Measurements from ENCODE around the gene TMEM184A.

TMEM184A gene

DNA sequence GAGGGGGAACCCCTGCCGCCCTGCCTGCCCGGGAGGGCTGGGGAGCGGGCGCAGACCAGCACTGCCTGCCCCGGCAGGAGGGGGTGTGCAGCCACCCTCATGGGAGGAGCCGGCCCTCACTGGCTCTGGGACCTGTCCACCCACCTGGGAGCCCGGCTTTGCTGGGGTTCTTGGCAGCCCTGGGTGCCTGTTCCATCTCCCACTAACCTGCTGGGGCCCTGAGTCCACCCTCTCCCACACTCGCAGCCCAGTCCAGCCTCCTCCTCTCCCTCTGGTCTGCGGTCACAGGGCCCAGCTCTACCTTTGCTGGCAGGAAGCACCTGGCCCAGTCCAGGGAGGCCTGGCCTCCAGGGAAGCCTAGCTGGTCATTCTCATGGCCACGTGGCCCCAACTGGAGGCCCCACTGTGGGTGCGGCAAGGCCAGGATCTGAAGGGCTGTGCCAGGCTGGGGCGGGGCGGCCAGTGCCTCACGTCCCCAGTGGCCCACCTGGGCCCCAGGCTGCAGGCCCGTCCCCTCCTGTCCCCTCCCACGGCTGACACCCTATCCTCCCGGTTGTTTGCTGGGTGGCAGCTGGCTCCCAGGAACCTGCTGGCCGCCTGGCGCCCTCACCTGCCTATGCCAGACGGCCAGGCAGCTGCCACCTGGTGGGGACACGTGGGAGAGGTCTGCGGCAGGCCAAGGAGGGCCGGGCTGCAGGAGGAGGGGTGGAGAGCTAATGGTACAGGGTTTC, at the start of gene TMEM184A:
Gene TMEM184A (minus strand): TSS at position 393 of the 731 bp plus-strand sequence. CDS start 721 bp downstream, outside the sequence.
- peak; percentile 39; the same call in 1 of the 2 replicates for TF ChIP-seq TEAD4 (IDR thresholded peaks at IDR 0.05)
- peak; percentile 86 for TF ChIP-seq NFIC (IDR thresholded peaks at IDR 0.05)
- TF ChIP-seq, protein P1, sequence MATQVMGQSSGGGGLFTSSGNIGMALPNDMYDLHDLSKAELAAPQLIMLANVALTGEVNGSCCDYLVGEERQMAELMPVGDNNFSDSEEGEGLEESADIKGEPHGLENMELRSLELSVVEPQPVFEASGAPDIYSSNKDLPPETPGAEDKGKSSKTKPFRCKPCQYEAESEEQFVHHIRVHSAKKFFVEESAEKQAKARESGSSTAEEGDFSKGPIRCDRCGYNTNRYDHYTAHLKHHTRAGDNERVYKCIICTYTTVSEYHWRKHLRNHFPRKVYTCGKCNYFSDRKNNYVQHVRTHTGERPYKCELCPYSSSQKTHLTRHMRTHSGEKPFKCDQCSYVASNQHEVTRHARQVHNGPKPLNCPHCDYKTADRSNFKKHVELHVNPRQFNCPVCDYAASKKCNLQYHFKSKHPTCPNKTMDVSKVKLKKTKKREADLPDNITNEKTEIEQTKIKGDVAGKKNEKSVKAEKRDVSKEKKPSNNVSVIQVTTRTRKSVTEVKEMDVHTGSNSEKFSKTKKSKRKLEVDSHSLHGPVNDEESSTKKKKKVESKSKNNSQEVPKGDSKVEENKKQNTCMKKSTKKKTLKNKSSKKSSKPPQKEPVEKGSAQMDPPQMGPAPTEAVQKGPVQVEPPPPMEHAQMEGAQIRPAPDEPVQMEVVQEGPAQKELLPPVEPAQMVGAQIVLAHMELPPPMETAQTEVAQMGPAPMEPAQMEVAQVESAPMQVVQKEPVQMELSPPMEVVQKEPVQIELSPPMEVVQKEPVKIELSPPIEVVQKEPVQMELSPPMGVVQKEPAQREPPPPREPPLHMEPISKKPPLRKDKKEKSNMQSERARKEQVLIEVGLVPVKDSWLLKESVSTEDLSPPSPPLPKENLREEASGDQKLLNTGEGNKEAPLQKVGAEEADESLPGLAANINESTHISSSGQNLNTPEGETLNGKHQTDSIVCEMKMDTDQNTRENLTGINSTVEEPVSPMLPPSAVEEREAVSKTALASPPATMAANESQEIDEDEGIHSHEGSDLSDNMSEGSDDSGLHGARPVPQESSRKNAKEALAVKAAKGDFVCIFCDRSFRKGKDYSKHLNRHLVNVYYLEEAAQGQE (IDR thresholded peaks at IDR 0.05; ENCODE audit: low read depth): no peak
- TF ChIP-seq CREB1 (IDR thresholded peaks at IDR 0.05; ENCODE audit: low read depth): no peak
- TF ChIP-seq EP300 (IDR thresholded peaks at IDR 0.05; ENCODE audit: borderline replicate concordance): peak; percentile 56
- TF ChIP-seq TCF12 (IDR thresholded peaks at IDR 0.05; ENCODE audit: low read depth): peak; percentile 95
- TF ChIP-seq TAF1 (IDR thresholded peaks at IDR 0.05; ENCODE audit: low read depth): no peak
- TF ChIP-seq CEBPB (IDR thresholded peaks at IDR 0.05): no peak
- TF ChIP-seq EGR1 (IDR thresholded peaks at IDR 0.05): peak; percentile 20; the same call in 1 of the 2 replicates
- TF ChIP-seq, protein P2, sequence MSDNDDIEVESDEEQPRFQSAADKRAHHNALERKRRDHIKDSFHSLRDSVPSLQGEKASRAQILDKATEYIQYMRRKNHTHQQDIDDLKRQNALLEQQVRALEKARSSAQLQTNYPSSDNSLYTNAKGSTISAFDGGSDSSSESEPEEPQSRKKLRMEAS (IDR thresholded peaks at IDR 0.05): peak; percentile 99
- peak; percentile 52; the same call in 1 of the 2 replicates for TF ChIP-seq YY1 (IDR thresholded peaks at IDR 0.05; ENCODE audit: low read depth)
- peak; percentile 79 for TF ChIP-seq ZBTB7A (IDR thresholded peaks at IDR 0.05; ENCODE audit: low read depth)
- TF ChIP-seq, protein P3, sequence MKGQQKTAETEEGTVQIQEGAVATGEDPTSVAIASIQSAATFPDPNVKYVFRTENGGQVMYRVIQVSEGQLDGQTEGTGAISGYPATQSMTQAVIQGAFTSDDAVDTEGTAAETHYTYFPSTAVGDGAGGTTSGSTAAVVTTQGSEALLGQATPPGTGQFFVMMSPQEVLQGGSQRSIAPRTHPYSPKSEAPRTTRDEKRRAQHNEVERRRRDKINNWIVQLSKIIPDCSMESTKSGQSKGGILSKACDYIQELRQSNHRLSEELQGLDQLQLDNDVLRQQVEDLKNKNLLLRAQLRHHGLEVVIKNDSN (IDR thresholded peaks at IDR 0.05): peak; percentile 93
- peak; percentile 62; the same call in 1 of the 2 replicates for TF ChIP-seq RAD21 (IDR thresholded peaks at IDR 0.05; ENCODE audit: low read depth)
- no peak for TF ChIP-seq FOXM1 (IDR thresholded peaks at IDR 0.05; ENCODE audit: borderline replicate concordance, low read depth)

DNA sequence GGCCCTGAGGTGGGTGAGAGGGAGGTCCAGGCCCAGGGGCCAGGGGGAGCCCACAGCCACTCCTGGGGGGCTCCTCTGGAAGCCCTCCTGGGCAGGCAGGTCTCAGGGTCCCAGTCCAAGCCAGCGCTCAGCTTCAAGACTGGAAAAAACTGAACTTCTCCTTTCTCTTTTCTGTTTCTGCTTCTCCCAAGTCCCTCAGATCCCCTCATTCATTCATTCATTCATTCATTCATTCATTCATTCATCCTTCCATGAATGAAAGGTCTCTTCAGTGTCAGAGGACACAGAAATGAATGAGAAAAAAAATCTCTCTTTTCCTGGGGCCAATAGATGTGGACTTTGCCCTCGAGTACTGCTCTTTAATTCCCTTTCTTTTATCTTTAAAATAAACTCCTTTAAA, 48.4 kb upstream of the TMEM184A start:
- no peak for TF ChIP-seq TAF1 (IDR thresholded peaks at IDR 0.05; ENCODE audit: low read depth)
- no peak for TF ChIP-seq CREB1 (IDR thresholded peaks at IDR 0.05; ENCODE audit: low read depth)
- TF ChIP-seq FOXM1 (IDR thresholded peaks at IDR 0.05; ENCODE audit: borderline replicate concordance, low read depth): no peak
- no peak for TF ChIP-seq RAD21 (IDR thresholded peaks at IDR 0.05; ENCODE audit: low read depth)
- TF ChIP-seq CEBPB (IDR thresholded peaks at IDR 0.05): no peak
- TF ChIP-seq, protein P3 (IDR thresholded peaks at IDR 0.05): no peak
- TF ChIP-seq EGR1 (IDR thresholded peaks at IDR 0.05): no peak
- TF ChIP-seq, protein P2 (IDR thresholded peaks at IDR 0.05): no peak

DNA sequence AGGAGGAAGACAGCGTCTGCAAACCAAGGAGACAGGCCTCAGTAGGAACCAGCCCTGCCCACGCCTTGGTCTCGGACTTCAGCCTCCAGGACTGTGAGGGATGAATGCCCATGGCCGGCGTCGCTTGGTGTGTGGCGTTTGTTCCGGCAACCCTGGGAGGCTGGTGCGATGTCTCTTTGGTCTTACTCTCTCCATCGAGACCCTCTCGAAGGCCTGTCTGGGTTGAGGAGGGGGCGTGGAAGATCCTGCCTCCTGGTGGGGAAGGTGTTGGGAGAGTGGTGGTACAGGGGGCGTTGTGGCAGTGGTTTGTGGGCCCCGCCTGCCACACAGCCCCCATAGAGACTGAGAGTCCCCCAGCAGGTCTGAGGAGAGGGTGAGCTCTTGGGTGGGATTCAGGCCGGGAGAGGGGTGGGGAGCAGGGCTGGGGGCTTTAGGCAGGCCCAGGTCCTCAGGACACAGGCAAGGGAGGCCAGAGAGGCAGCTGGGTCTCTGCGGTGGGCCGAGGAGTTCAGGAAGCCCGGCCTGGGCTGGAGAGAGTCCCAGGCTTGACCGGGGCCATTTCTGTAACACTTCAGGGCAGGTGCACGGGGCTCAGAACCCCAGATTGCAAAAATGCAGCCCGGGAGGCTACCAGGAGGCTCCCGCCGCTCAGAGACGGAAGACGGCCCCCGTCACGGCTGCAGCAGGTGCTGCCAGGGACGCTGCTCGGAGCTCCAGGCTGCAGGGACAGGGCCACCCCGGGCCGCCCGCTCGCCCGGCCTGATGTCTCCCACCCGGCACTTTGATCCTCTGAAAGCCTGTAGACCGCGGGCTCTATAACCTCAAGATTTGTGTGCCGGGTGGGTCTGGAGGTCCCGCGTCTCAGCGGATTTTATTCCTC, 47.6 kb upstream of the TMEM184A start:
- TF ChIP-seq EP300 (IDR thresholded peaks at IDR 0.05; ENCODE audit: borderline replicate concordance): no peak
- no peak for TF ChIP-seq TCF12 (IDR thresholded peaks at IDR 0.05; ENCODE audit: low read depth)

DNA sequence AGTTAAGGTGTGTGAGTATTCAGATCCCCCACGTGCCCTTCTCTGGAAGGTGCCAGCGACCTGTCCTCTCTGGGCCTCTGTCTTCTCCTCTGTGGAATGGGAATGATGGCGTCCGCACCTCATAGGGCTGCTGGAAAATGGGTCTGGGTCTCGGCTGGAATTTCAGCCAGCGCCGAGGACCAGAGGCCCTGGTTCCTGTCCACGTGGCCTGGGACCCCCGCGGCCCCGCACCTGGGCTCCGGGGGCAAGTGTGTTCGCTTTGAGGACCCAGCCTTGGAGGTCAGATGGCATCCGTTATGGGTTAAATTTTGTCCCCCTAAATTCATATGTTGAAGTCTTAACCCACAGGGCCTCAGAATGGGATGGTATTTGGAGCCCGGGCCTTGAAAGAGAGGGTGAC, 46.4 kb upstream of the TMEM184A start:
- TF ChIP-seq, protein P2 (IDR thresholded peaks at IDR 0.05): no peak
- TF ChIP-seq TCF12 (IDR thresholded peaks at IDR 0.05; ENCODE audit: low read depth) (no peak), CREB1 (IDR thresholded peaks at IDR 0.05; ENCODE audit: low read depth) (no peak), FOXM1 (IDR thresholded peaks at IDR 0.05; ENCODE audit: borderline replicate concordance, low read depth) (no peak), TAF1 (IDR thresholded peaks at IDR 0.05; ENCODE audit: low read depth) (no peak), RAD21 (IDR thresholded peaks at IDR 0.05; ENCODE audit: low read depth) (no peak), ZBTB7A (IDR thresholded peaks at IDR 0.05; ENCODE audit: low read depth) (no peak), CEBPB (IDR thresholded peaks at IDR 0.05) (no peak), TEAD4 (IDR thresholded peaks at IDR 0.05) (no peak), YY1 (IDR thresholded peaks at IDR 0.05; ENCODE audit: low read depth) (no peak), NFIC (IDR thresholded peaks at IDR 0.05) (no peak), EP300 (IDR thresholded peaks at IDR 0.05; ENCODE audit: borderline replicate concordance) (no peak), EGR1 (IDR thresholded peaks at IDR 0.05) (no peak)
- TF ChIP-seq, protein P3 (IDR thresholded peaks at IDR 0.05): no peak
- TF ChIP-seq, protein P1 (IDR thresholded peaks at IDR 0.05; ENCODE audit: low read depth): no peak

All from Ishikawa (cell line).